Neural progenitor cell (in vitro differentiated cells): ENCODE measurements around the gene PPM1E.

Experiments used
- CTCF ChIP-seq: fragments of 200-600 bp; sonication (generic); IDR thresholded peaks from 2 replicates; pipeline ENCODE4 v1.5.1; 2017; ENCODE audit warnings: antibody characterized with exemption, mild to moderate bottlenecking
- EZH2 ChIP-seq: fragments of 200-600 bp; sonication (generic); IDR thresholded peaks from 2 replicates; pipeline ENCODE4 v1.6.1; 2017; ENCODE audit warnings: antibody characterized with exemption, mild to moderate bottlenecking, moderate library complexity
- EZH2phosphoT487 ChIP-seq: fragments of 200-600 bp; sonication (generic); IDR thresholded peaks from 2 replicates; pipeline ENCODE4 v1.6.1; 2017; ENCODE audit warnings: antibody characterized with exemption

DNA sequence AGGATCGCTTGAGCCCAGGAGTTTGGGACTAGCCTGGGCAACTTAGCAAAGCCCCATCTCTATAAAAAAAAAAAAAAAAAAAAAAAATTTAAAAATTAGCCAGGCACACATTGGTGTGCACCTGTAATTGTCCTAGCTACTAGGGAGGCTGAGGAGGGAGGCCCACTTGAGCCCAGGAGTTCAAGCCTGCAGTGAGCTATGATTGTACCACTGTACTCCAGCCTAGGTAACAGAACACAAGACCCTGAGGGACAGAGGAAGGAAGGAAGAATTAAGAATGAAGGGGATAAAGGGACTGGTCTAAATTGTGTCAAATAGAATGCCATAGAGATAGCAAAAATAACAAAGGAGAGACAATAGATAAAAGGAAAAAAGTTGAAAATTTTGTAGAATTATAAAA, 248.2 kb downstream of the PPM1E start:
- TF ChIP-seq CTCF (no peak), EZH2phosphoT487 (no peak), EZH2 (no peak)
